HepG2 (cell line): ENCODE data around the gene ZMIZ1.

ENCODE experiments used
- ARNTL ChIP-seq: sonication (generic); formaldehyde crosslinking; IDR thresholded peaks from 2 replicates; pipeline ENCODE4 v1.4.0; 2020; ENCODE audit warnings: mild to moderate bottlenecking, missing genetic modification reagents
- EED ChIP-seq: sonication (generic); formaldehyde crosslinking; IDR thresholded peaks from 2 replicates; pipeline ENCODE4 v1.5.0; 2020; ENCODE audit warnings: mild to moderate bottlenecking, missing genetic modification reagents
- KDM1A ChIP-seq: IDR thresholded peaks from 2 replicates; pipeline ENCODE4 v1.6.1; 2016; ENCODE audit warnings: missing compliant biosample characterization
- TGIF2 ChIP-seq: IDR thresholded peaks from 2 replicates; pipeline ENCODE4 v1.6.1; 2016; ENCODE audit warnings: control low read depth, missing compliant biosample characterization
- ZNF747 ChIP-seq: sonication (generic); formaldehyde crosslinking; IDR thresholded peaks from 2 replicates; pipeline ENCODE4 v1.8.1; 2023; ENCODE audit warnings: missing genetic modification reagents, mild to moderate bottlenecking, borderline replicate concordance
- TF ChIP-seq, protein P1 (sequence below), 2 experiments: fragments of 450-650 bp in 1 of 2; sonication (generic) in 1 of 2; formaldehyde crosslinking in 1 of 2; IDR thresholded peaks; 2 replicates each; pipeline versions ENCODE4 v1.6.1 to v1.8.0; 2016 to 2022; ENCODE audit warnings: antibody characterized with exemption in 1 of 2, mild to moderate bottlenecking in 1 of 2, missing genetic modification reagents in 1 of 2

DNA sequence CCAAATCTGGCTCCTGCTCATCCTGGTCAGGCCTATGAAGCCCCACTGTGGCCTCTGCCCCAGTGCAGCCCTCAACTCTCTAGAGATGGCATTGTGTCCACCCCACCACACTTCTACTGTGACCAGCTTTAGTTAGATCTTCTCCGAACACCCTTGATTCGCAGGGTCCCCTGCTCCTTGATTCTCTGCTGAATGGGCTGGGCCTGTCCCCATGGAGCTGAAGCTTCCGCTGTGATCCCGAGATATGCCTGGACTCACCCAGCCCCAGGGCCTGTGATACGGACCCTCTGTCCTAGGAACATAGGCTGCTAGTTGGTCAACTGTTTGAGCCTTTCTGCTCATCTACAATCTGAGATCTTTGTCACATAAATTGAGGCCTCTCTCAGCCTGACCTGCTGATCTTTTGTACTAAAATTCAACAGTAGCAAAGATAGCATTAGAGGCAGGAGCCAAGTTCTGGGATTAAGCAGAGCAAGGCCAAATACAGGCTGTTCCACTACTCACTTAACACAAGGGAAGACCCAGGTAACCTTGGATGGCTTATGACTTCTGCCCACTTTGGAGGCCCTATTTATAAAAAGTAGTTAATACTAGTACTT, 272.0 kb downstream of the ZMIZ1 start:
- TF ChIP-seq EED (CRISPR knock-in tag) (no peak), ZNF747 (no peak), TGIF2 (CRISPR knock-in tag) (no peak), KDM1A (no peak), ARNTL (CRISPR knock-in tag) (no peak)
- TF ChIP-seq, protein P1, sequence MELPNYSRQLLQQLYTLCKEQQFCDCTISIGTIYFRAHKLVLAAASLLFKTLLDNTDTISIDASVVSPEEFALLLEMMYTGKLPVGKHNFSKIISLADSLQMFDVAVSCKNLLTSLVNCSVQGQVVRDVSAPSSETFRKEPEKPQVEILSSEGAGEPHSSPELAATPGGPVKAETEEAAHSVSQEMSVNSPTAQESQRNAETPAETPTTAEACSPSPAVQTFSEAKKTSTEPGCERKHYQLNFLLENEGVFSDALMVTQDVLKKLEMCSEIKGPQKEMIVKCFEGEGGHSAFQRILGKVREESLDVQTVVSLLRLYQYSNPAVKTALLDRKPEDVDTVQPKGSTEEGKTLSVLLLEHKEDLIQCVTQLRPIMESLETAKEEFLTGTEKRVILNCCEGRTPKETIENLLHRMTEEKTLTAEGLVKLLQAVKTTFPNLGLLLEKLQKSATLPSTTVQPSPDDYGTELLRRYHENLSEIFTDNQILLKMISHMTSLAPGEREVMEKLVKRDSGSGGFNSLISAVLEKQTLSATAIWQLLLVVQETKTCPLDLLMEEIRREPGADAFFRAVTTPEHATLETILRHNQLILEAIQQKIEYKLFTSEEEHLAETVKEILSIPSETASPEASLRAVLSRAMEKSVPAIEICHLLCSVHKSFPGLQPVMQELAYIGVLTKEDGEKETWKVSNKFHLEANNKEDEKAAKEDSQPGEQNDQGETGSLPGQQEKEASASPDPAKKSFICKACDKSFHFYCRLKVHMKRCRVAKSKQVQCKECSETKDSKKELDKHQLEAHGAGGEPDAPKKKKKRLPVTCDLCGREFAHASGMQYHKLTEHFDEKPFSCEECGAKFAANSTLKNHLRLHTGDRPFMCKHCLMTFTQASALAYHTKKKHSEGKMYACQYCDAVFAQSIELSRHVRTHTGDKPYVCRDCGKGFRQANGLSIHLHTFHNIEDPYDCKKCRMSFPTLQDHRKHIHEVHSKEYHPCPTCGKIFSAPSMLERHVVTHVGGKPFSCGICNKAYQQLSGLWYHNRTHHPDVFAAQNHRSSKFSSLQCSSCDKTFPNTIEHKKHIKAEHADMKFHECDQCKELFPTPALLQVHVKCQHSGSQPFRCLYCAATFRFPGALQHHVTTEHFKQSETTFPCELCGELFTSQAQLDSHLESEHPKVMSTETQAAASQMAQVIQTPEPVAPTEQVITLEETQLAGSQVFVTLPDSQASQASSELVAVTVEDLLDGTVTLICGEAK (IDR thresholded peaks at IDR 0.05): no peak
- TF ChIP-seq, protein P1 (CRISPR knock-in tag; IDR thresholded peaks at IDR 0.05): no peak
